ENCODE data around the gene PTH1R.

DNA sequence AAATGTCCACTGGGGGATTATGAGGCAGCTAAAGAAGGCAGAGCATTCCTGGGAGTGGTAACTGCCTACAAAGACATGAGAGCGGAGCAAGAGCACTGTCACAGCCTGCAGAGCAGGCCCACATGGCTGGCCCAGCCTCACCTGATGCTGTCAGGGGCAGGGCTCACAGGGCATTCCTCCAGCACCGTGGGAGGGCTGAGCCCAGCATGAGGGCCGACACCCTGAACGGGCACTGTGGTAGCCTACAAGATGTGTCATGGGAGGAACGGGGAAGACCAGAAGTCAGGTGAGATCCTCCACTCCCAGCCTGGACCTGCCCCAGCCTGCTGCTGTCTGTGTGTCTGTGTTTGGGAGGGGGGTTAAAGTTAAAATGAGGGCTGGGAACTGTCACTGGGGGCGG lies 68.9 kb downstream of the PTH1R start:
- TF ChIP-seq, protein P1, sequence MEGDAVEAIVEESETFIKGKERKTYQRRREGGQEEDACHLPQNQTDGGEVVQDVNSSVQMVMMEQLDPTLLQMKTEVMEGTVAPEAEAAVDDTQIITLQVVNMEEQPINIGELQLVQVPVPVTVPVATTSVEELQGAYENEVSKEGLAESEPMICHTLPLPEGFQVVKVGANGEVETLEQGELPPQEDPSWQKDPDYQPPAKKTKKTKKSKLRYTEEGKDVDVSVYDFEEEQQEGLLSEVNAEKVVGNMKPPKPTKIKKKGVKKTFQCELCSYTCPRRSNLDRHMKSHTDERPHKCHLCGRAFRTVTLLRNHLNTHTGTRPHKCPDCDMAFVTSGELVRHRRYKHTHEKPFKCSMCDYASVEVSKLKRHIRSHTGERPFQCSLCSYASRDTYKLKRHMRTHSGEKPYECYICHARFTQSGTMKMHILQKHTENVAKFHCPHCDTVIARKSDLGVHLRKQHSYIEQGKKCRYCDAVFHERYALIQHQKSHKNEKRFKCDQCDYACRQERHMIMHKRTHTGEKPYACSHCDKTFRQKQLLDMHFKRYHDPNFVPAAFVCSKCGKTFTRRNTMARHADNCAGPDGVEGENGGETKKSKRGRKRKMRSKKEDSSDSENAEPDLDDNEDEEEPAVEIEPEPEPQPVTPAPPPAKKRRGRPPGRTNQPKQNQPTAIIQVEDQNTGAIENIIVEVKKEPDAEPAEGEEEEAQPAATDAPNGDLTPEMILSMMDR (IDR thresholded peaks at IDR 0.05): no peak
- TF ChIP-seq POLR2A (IDR thresholded peaks at IDR 0.05): no peak

Data from suprapubic skin (tissue), 3 donors.